Glutamatergic neuron (in vitro differentiated cells): Measurements from ENCODE around the gene CFAP298. TPM values are rescaled to one million over a fixed set of nuclear protein-coding genes. Genes with fewer than 3 reads are reported as not detected.

Experiments used
- DNase-seq: peaks from one replicate; pipeline ENCODE4 v3.0.0; 2022
- H3K27ac Mint-ChIP-seq: one replicate; pipeline ENCODE4 v1.8.0; 2020; ENCODE audit warnings: mild to moderate bottlenecking, mixed read lengths, inconsistent platforms; ENCODE audit not compliant: unreplicated experiment
- H3K27me3 Mint-ChIP-seq: one replicate; pipeline ENCODE4 v1.8.0; 2020; ENCODE audit warnings: mild to moderate bottlenecking, moderate library complexity, mixed read lengths, inconsistent platforms; ENCODE audit not compliant: unreplicated experiment
- H3K36me3 Mint-ChIP-seq: one replicate; pipeline ENCODE4 v1.8.0; 2020; ENCODE audit warnings: mild to moderate bottlenecking, mixed read lengths, inconsistent platforms; ENCODE audit not compliant: unreplicated experiment
- H3K4me1 Mint-ChIP-seq: one replicate; pipeline ENCODE4 v1.8.0; 2020; ENCODE audit warnings: mild to moderate bottlenecking, low read depth, mixed read lengths, inconsistent platforms; ENCODE audit not compliant: unreplicated experiment
- H3K4me3 Mint-ChIP-seq: one replicate; pipeline ENCODE4 v1.8.0; 2020; ENCODE audit warnings: mild to moderate bottlenecking, mixed read lengths, inconsistent platforms; ENCODE audit not compliant: unreplicated experiment
- H3K9me3 Mint-ChIP-seq: one replicate; pipeline ENCODE4 v1.8.0; 2020; ENCODE audit warnings: mild to moderate bottlenecking, moderate library complexity, mixed read lengths, inconsistent platforms; ENCODE audit not compliant: unreplicated experiment
- CTCF ChIP-seq: fragments of 200-600 bp; sonication (generic); IDR thresholded peaks from one replicate; pipeline ENCODE4 v1.5.0; 2021; ENCODE audit not compliant: partially characterized antibody, unreplicated experiment
- total RNA-seq: library from RNA; stranded (reverse); fragmentation: NEBNext Ultra II Directional; extraction: Animal tissue kit (Norgen Biotek cat#: 25700); gene quantifications from one replicate; pipeline ENCODE4 v1.2.1, GENCODE V29; 2021; ENCODE audit not compliant: unreplicated experiment

CFAP298 gene
- total RNA-seq, 1 donor from 2014 or later, result 124 TPM

- peaks cover 4% of the 10 kb centered on the region for H3K4me1 Mint-ChIP-seq
- peaks cover under 1% of the 10 kb centered on the region for H3K9me3 Mint-ChIP-seq
- H3K36me3 Mint-ChIP-seq, result peaks cover 6% of the 10 kb centered on the region
- TF ChIP-seq CTCF, result no peak
- H3K27me3 Mint-ChIP-seq, result peaks cover 1% of the 10 kb centered on the region
- H3K4me3 Mint-ChIP-seq, result no peak overlapping the region
- H3K27ac Mint-ChIP-seq, result no peak overlapping the region
- DNase-seq, result no peak
Measured at GRCh38 chr21:32572574-32573420, 39.4 kb downstream of the CFAP298 start.

- H3K36me3 Mint-ChIP-seq, result peaks cover 14% of the 10 kb centered on the region
- H3K4me1 Mint-ChIP-seq, result peaks cover 4% of the 10 kb centered on the region
- H3K27me3 Mint-ChIP-seq, result peaks cover 5% of the 10 kb centered on the region
- peaks cover 5% of the 10 kb centered on the region for H3K9me3 Mint-ChIP-seq
- DNase-seq, result no peak
- peak overlapping the region; percentile 88 for H3K4me3 Mint-ChIP-seq
- no peak overlapping the region for H3K27ac Mint-ChIP-seq
- TF ChIP-seq CTCF, result no peak
Measured at GRCh38 chr21:32570456-32570855, 41.7 kb downstream of the CFAP298 start.

- Mint-ChIP-seq H3K27me3 (peaks cover 5% of the 10 kb centered on the region), H3K27ac (peak overlapping the region; percentile 31), H3K4me1 (peaks cover 4% of the 10 kb centered on the region), H3K4me3 (peak overlapping the region; percentile 88), H3K36me3 (peaks cover 23% of the 10 kb centered on the region), H3K9me3 (peaks cover 7% of the 10 kb centered on the region)
- TF ChIP-seq CTCF, result peak; percentile 82
- DNase-seq, result peak; percentile 83
Measured at GRCh38 chr21:32569261-32570230, 42.6 kb downstream of the CFAP298 start.

- Mint-ChIP-seq H3K4me3 (no peak overlapping the region), H3K36me3 (peaks cover 25% of the 10 kb centered on the region), H3K27ac (no peak overlapping the region), H3K27me3 (peaks cover 5% of the 10 kb centered on the region), H3K4me1 (peaks cover 4% of the 10 kb centered on the region), H3K9me3 (peaks cover 9% of the 10 kb centered on the region)
- DNase-seq, result no peak
- no peak for TF ChIP-seq CTCF
Measured at GRCh38 chr21:32567626-32568025, 44.6 kb downstream of the CFAP298 start.
